GM23338 (cell line): Measurements from ENCODE around the gene DNAI2.

Source experiments
- CREB1 ChIP-seq: fragments of 250-450 bp; sonication (Bioruptor Pico); IDR thresholded peaks from 2 replicates; pipeline ENCODE4 v1.5.0; 2020; ENCODE audit warnings: low read depth, mild to moderate bottlenecking, moderate library complexity
- EZH2 ChIP-seq: fragments of 200-600 bp; sonication (generic); IDR thresholded peaks from one replicate; pipeline ENCODE4 v1.8.0; 2017; ENCODE audit warnings: antibody characterized with exemption, mild to moderate bottlenecking, low read depth; ENCODE audit not compliant: unreplicated experiment
- JUNB ChIP-seq: IDR thresholded peaks from one replicate; pipeline ENCODE4 v1.6.1; 2016; ENCODE audit warnings: antibody characterized with exemption; ENCODE audit not compliant: unreplicated experiment
- NANOG ChIP-seq: IDR thresholded peaks from 2 replicates; pipeline ENCODE4 v1.6.1; 2016; ENCODE audit warnings: antibody characterized with exemption, borderline replicate concordance
- POLR2AphosphoS5 ChIP-seq: IDR thresholded peaks from 2 replicates; pipeline ENCODE4 v1.6.1; 2016; ENCODE audit warnings: antibody characterized with exemption, low read depth
- STAT1 ChIP-seq: IDR thresholded peaks from one replicate; pipeline ENCODE4 v1.6.1; 2016; ENCODE audit warnings: antibody characterized with exemption; ENCODE audit not compliant: unreplicated experiment
- ZNF114 ChIP-seq: fragments of 250-450 bp; sonication (Bioruptor Pico); IDR thresholded peaks from 2 replicates; pipeline ENCODE4 v1.5.0; 2020; ENCODE audit warnings: mild to moderate bottlenecking, moderate library complexity
- ZNF331 ChIP-seq: fragments of 250-450 bp; sonication (Bioruptor Pico); IDR thresholded peaks from 2 replicates; pipeline ENCODE4 v1.5.0; 2020; ENCODE audit warnings: low read depth, mild to moderate bottlenecking, moderate library complexity
- TF ChIP-seq, protein P1 (sequence below), 2 experiments: fragments of 200-600 bp in 1 of 2; sonication (generic) in 1 of 2; conservative IDR thresholded peaks; 2 replicates each; pipeline versions ENCODE4 v1.5.1 to v1.6.1; 2016 to 2017; ENCODE audit warnings: antibody characterized with exemption in 2 of 2, low read depth in 2 of 2, mild to moderate bottlenecking in 2 of 2, moderate library complexity in 1 of 2
- TF ChIP-seq, protein P2 (sequence below): IDR thresholded peaks from one replicate; pipeline ENCODE4 v1.6.1; 2018; ENCODE audit warnings: antibody characterized with exemption; ENCODE audit not compliant: unreplicated experiment
- TF ChIP-seq, protein P3 (sequence below): IDR thresholded peaks from 2 replicates; pipeline ENCODE4 v1.6.1; 2016; ENCODE audit warnings: antibody characterized with exemption

DNA sequence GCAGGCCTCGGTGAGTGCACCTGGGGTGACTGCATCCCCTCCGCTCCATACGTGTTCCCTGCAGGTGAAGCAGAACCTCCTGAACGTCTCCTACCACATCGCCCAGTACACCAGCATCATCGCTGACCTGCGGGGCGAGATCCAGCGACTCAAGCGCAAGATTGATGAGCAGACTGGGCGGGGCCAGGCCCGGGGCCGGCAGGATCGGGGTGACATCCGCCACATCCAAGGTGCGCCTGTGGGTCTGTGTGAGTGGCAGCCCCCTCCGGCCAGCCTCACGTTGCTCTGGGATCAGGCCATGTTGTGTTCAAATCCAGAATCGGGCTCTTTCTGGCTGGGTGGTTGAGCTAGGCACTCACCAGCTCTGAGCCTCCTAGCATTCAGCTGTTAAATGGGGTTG is 75.1 kb downstream of the DNAI2 start:
- TF ChIP-seq EZH2, result no peak
- TF ChIP-seq, protein P1, sequence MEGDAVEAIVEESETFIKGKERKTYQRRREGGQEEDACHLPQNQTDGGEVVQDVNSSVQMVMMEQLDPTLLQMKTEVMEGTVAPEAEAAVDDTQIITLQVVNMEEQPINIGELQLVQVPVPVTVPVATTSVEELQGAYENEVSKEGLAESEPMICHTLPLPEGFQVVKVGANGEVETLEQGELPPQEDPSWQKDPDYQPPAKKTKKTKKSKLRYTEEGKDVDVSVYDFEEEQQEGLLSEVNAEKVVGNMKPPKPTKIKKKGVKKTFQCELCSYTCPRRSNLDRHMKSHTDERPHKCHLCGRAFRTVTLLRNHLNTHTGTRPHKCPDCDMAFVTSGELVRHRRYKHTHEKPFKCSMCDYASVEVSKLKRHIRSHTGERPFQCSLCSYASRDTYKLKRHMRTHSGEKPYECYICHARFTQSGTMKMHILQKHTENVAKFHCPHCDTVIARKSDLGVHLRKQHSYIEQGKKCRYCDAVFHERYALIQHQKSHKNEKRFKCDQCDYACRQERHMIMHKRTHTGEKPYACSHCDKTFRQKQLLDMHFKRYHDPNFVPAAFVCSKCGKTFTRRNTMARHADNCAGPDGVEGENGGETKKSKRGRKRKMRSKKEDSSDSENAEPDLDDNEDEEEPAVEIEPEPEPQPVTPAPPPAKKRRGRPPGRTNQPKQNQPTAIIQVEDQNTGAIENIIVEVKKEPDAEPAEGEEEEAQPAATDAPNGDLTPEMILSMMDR (conservative IDR thresholded peaks at IDR 0.05; ENCODE audit: low read depth in 2 of 2), result no peak
- TF ChIP-seq, protein P2, sequence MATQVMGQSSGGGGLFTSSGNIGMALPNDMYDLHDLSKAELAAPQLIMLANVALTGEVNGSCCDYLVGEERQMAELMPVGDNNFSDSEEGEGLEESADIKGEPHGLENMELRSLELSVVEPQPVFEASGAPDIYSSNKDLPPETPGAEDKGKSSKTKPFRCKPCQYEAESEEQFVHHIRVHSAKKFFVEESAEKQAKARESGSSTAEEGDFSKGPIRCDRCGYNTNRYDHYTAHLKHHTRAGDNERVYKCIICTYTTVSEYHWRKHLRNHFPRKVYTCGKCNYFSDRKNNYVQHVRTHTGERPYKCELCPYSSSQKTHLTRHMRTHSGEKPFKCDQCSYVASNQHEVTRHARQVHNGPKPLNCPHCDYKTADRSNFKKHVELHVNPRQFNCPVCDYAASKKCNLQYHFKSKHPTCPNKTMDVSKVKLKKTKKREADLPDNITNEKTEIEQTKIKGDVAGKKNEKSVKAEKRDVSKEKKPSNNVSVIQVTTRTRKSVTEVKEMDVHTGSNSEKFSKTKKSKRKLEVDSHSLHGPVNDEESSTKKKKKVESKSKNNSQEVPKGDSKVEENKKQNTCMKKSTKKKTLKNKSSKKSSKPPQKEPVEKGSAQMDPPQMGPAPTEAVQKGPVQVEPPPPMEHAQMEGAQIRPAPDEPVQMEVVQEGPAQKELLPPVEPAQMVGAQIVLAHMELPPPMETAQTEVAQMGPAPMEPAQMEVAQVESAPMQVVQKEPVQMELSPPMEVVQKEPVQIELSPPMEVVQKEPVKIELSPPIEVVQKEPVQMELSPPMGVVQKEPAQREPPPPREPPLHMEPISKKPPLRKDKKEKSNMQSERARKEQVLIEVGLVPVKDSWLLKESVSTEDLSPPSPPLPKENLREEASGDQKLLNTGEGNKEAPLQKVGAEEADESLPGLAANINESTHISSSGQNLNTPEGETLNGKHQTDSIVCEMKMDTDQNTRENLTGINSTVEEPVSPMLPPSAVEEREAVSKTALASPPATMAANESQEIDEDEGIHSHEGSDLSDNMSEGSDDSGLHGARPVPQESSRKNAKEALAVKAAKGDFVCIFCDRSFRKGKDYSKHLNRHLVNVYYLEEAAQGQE, result no peak
- no peak for TF ChIP-seq POLR2AphosphoS5
- no peak for TF ChIP-seq JUNB
- TF ChIP-seq NANOG, result no peak
- no peak for TF ChIP-seq CREB1
- TF ChIP-seq, protein P3, sequence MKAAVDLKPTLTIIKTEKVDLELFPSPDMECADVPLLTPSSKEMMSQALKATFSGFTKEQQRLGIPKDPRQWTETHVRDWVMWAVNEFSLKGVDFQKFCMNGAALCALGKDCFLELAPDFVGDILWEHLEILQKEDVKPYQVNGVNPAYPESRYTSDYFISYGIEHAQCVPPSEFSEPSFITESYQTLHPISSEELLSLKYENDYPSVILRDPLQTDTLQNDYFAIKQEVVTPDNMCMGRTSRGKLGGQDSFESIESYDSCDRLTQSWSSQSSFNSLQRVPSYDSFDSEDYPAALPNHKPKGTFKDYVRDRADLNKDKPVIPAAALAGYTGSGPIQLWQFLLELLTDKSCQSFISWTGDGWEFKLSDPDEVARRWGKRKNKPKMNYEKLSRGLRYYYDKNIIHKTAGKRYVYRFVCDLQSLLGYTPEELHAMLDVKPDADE, result no peak
- no peak for TF ChIP-seq ZNF331 (CRISPR knock-in tag)
- no peak for TF ChIP-seq STAT1
- TF ChIP-seq ZNF114 (CRISPR knock-in tag), result no peak
